ENCODE measurements around the gene SDF2L1. TPM values are rescaled to one million over a fixed set of nuclear protein-coding genes. Genes with fewer than 3 reads are reported as not detected.

Gene SDF2L1
- total RNA-seq, 1 donor from 2014 or later: 37.4 TPM

Other genes with a start within 250 kb of the SDF2L1 start
- gene HIC2, start 224.9 kb upstream of the SDF2L1 start, total RNA-seq: 8.2 TPM
- not detected for gene TMEM191C, start 174.9 kb upstream of the SDF2L1 start, total RNA-seq
- not detected for gene RIMBP3C, start 90.8 kb upstream of the SDF2L1 start, total RNA-seq
- gene UBE2L3, start 74.6 kb upstream of the SDF2L1 start, total RNA-seq: 22.0 TPM
- gene YDJC, start 12.3 kb upstream of the SDF2L1 start, total RNA-seq: 80.8 TPM
- not detected for gene CCDC116, start 9.5 kb upstream of the SDF2L1 start, total RNA-seq
- gene PPIL2, start 23.7 kb downstream of the SDF2L1 start, total RNA-seq: 36.3 TPM
- gene YPEL1, start 93.5 kb downstream of the SDF2L1 start, total RNA-seq: 1.1 TPM
- 43.3 TPM for gene MAPK1, start 225.3 kb downstream of the SDF2L1 start, total RNA-seq

Measured in ascending aorta (tissue), 1 donor.